SKM-1 (cell line): ENCODE results near the gene ATP6AP2.
"Not testable (repeated sequence)": the region's sequence is repeated elsewhere in the genome, so short reads cannot be mapped to it uniquely, and the experiment has no call there.

Experiments used
- DNase-seq: peaks from one replicate; lab custom pipeline; 2025; ENCODE audit not compliant: unreplicated experiment; lab: John Stamatoyannopoulos, UW

ATP6AP2 gene

GRCh38 chrX:40580537-40581335 is at the start of gene ATP6AP2:
TSS of gene ATP6AP2 (plus strand) at chrX:40580970. CDS start at chrX:40581066, 96 bp downstream.
- peak; percentile 64 for DNase-seq

GRCh38 chrX:40531056-40531826 is 49.5 kb upstream of the ATP6AP2 start:
- DNase-seq: no peak

GRCh38 chrX:40537310-40537709 is 43.5 kb upstream of the ATP6AP2 start:
- no peak for DNase-seq

- DNase-seq: no peak
These were observed 42.4 kb upstream of the ATP6AP2 start for GRCh38 chrX:40538406-40538805.

GRCh38 chrX:40539214-40540142 is 41.3 kb upstream of the ATP6AP2 start:
- peak; percentile 72 for DNase-seq

- DNase-seq: no peak
These were observed 38.6 kb upstream of the ATP6AP2 start for GRCh38 chrX:40542208-40542607.

GRCh38 chrX:40542972-40543371 is 37.8 kb upstream of the ATP6AP2 start:
- DNase-seq: no peak

GRCh38 chrX:40543661-40544328 is 37.0 kb upstream of the ATP6AP2 start:
- DNase-seq: no peak

GRCh38 chrX:40544343-40545266 is 36.2 kb upstream of the ATP6AP2 start:
- DNase-seq: no peak

- DNase-seq: no peak
These were observed 33.9 kb upstream of the ATP6AP2 start for GRCh38 chrX:40546870-40547269.

- no peak for DNase-seq
These were observed 30.7 kb upstream of the ATP6AP2 start for GRCh38 chrX:40550066-40550465.

- DNase-seq: no peak
These were observed 28.0 kb upstream of the ATP6AP2 start for GRCh38 chrX:40552768-40553167.

GRCh38 chrX:40558590-40558989 is 22.2 kb upstream of the ATP6AP2 start:
- DNase-seq: no peak

- no peak for DNase-seq
These were observed 17.0 kb upstream of the ATP6AP2 start for GRCh38 chrX:40563784-40564183.

GRCh38 chrX:40564447-40564846 is 16.3 kb upstream of the ATP6AP2 start:
- no peak for DNase-seq

GRCh38 chrX:40570346-40571093 is 10.2 kb upstream of the ATP6AP2 start:
- DNase-seq: peak; percentile 27

- DNase-seq: not testable (repeated sequence)
These were observed 9.6 kb upstream of the ATP6AP2 start for GRCh38 chrX:40571164-40571563.

- DNase-seq: no peak
These were observed 9.2 kb upstream of the ATP6AP2 start for GRCh38 chrX:40571600-40571999.

GRCh38 chrX:40573763-40574162 is 7.0 kb upstream of the ATP6AP2 start:
- no peak for DNase-seq
